Lung (tissue), 16 donors: ENCODE results near the gene XPNPEP2. TPM values are rescaled to one million over a fixed set of nuclear protein-coding genes. Genes with fewer than 3 reads are reported as not detected.
A peak's percentile ranks its signal among the peaks of the same experiment; 100 is the strongest.

Source experiments
- ATAC-seq: fragments of 200-7000 bp; cut with Tn5 transposase; one replicate; pipeline ENCODE4 v1.9.1; 2020; ENCODE audit warnings: moderate number of reproducible peaks; ENCODE audit not compliant: insufficient read depth, low FRiP score
- DNase-seq, 3 donors: peaks; one replicate each; pipeline ENCODE4 v3.0.0-alpha.2; 2013 to 2017
- H3K27ac ChIP-seq, 2 donors: one replicate each; pipeline ENCODE4 v1.5.1; 2013; ENCODE audit warnings: mild to moderate bottlenecking in 2 of 2, moderate library complexity in 2 of 2, control low read depth in 1 of 2, inconsistent platforms in 1 of 2, low read depth in 1 of 2, low read length in 1 of 2
- H3K27me3 ChIP-seq, 3 donors: one replicate each; pipeline ENCODE4 v1.5.1; 2013; ENCODE audit warnings: low read length in 2 of 3; ENCODE audit not compliant: control insufficient read depth in 3 of 3, insufficient read depth in 3 of 3
- H3K36me3 ChIP-seq, 4 donors: one replicate each; pipeline ENCODE4 v1.5.1; 2013; ENCODE audit warnings: low read length in 4 of 4, mild to moderate bottlenecking in 1 of 4, moderate library complexity in 1 of 4; ENCODE audit not compliant: control insufficient read depth in 4 of 4, insufficient read depth in 4 of 4
- H3K4me1 ChIP-seq, 5 donors: one replicate each; pipeline ENCODE4 v1.5.1; 2013; ENCODE audit warnings: low read length in 5 of 5, mild to moderate bottlenecking in 2 of 5, moderate library complexity in 1 of 5; ENCODE audit not compliant: control insufficient read depth in 5 of 5, insufficient read depth in 5 of 5
- H3K4me3 ChIP-seq: one replicate; pipeline ENCODE4 v1.5.1; 2013; ENCODE audit warnings: mild to moderate bottlenecking, control low read depth, moderate library complexity
- H3K9ac ChIP-seq, 2 donors: one replicate each; pipeline ENCODE4 v1.5.1; 2013; ENCODE audit warnings: low read length in 2 of 2, control low read depth in 1 of 2; ENCODE audit not compliant: insufficient read depth in 1 of 2
- H3K9me3 ChIP-seq, 4 donors: one replicate each; pipeline ENCODE4 v1.5.1; 2013; ENCODE audit warnings: low read length in 3 of 4, mild to moderate bottlenecking in 1 of 4, moderate library complexity in 1 of 4; ENCODE audit not compliant: control insufficient read depth in 4 of 4, insufficient read depth in 3 of 4
- CTCF ChIP-seq: IDR thresholded peaks from 2 replicates; pipeline ENCODE4 v1.5.1; 2012; ENCODE audit warnings: mild to moderate bottlenecking; ENCODE audit errors: control extremely low read depth, extremely low read depth
- WGBS, 2 donors: extraction: QIAGEN DNeasy Blood & Tissue Kit; methylation state at CpG; one replicate each; pipeline ENCODE4 v1.1.7; 2013; 5-methylcytosine and 5-hydroxymethylcytosine counted together
- long read RNA-seq, 5 donors: transcript quantifications; one replicate each; lab custom pipeline, GENCODE V29; 2026
- polyA plus RNA-seq, 2 donors: library from polyadenylated mRNA; stranded (reverse); fragments of 200-250 nt; gene quantifications; one replicate each; pipeline ENCODE4 v1.2.1, GENCODE V29; 2013
- total RNA-seq, 2 donors: library from RNA; depleted of rRNA in 1 of 2; stranded (reverse); fragments of >200 nt in 1 of 2; gene quantifications; one replicate each; pipeline ENCODE4 v1.2.1, GENCODE V29; 2014 to 2021
- donor health status: control.
- donor health status: control.
- donor health status: Bipolar disorder and iron deficiency.
- donor health status: healthy.
- donor health status: DM: yes; HTN: yes; CAD: no.

XPNPEP2 gene
- total RNA-seq = 1 to 10 TPM; 1.9 to 2.1 TPM
- under 1 TPM; 0.61 to 0.71 TPM for polyA plus RNA-seq
- long read RNA-seq, donor 1, partial matches to known transcripts = 0 of 3 reads
- long read RNA-seq, donor 1, other reads (novel, unspliced or antisense) = 0 of 3 reads
- long read RNA-seq, donor 2 = 0 reads
- long read RNA-seq, donor 3, partial matches to known transcripts = 5 of 6 reads
- long read RNA-seq, donor 3, other reads (novel, unspliced or antisense) = 0 of 6 reads
- long read RNA-seq, donor 4 = 0 reads
- long read RNA-seq, donor 5 = 0 reads

- no peak for TF ChIP-seq CTCF
- Histone ChIP-seq H3K9ac (no peak within 1 kb of the TSS), H3K4me3 (no peak within 1 kb of the TSS), H3K36me3 (no peaks in the 10 kb centered on the region), H3K27ac (no peak within 1 kb of the TSS), H3K4me1 (peaks cover 0 to 28% (median 3%) of the 10 kb centered on the region in 5 donors), H3K27me3 (no peaks in the 10 kb centered on the region), H3K9me3 (peaks cover 0 to 2% (median 0%) of the 10 kb centered on the region in 4 donors)
- DNase-seq (peak; percentile 92 to 97 (median 95)), ATAC-seq (no peak)
- 44 to 51% methylated on average over 7 to 13 of the region's 13 CpGs for WGBS, 2 donors
Observed at GRCh38 chrX:129738466-129739308, at the start of gene XPNPEP2. Gene XPNPEP2, plus strand, starts transcription at chrX:129738979. Its CDS starts 235 bp downstream, at chrX:129739214.

- Histone ChIP-seq H3K36me3 (no peaks in the 10 kb centered on the region), H3K4me1 (peaks cover 0 to 4% (median 0%) of the 10 kb centered on the region in 5 donors), H3K27ac (no peak overlapping the region), H3K27me3 (no peaks in the 10 kb centered on the region), H3K4me3 (no peak overlapping the region), H3K9ac (no peak overlapping the region), H3K9me3 (peaks cover 0 to 2% (median 0%) of the 10 kb centered on the region in 4 donors)
- ATAC-seq = no peak
- WGBS, 2 donors = 64 to 78% methylated on average over 5 of the region's 5 CpGs
- TF ChIP-seq CTCF = no peak
- no peak for DNase-seq
Observed at GRCh38 chrX:129689796-129690195, 49.0 kb upstream of the XPNPEP2 start.

- Histone ChIP-seq H3K9ac (no peak overlapping the region), H3K9me3 (peaks cover 0 to 2% (median 0%) of the 10 kb centered on the region in 4 donors), H3K4me3 (no peak overlapping the region), H3K4me1 (peaks cover 0 to 4% (median 0%) of the 10 kb centered on the region in 5 donors), H3K36me3 (no peaks in the 10 kb centered on the region), H3K27me3 (no peaks in the 10 kb centered on the region), H3K27ac (no peak overlapping the region)
- no peak for ATAC-seq
- peak in 2 of 3 donors; percentile 24 to 42 for DNase-seq
- no peak for TF ChIP-seq CTCF
- WGBS, 2 donors = 67 to 71% methylated on average over 10 of the region's 10 CpGs
Observed at GRCh38 chrX:129690435-129690834, 48.3 kb upstream of the XPNPEP2 start.
